DND-41 (cell line): ENCODE results near the gene TYW1B.
"Not testable (repeated sequence)": the region's sequence is repeated elsewhere in the genome, so short reads cannot be mapped to it uniquely, and the experiment has no call there.

Experiments
- CTCF ChIP-seq: IDR thresholded peaks from 2 replicates; pipeline ENCODE4 v1.5.1; 2012; ENCODE audit warnings: borderline replicate concordance, low read length, moderate library complexity, mild to moderate bottlenecking; ENCODE audit not compliant: poor library complexity, severe bottlenecking; ENCODE audit errors: extremely low read depth
- EZH2 ChIP-seq: IDR thresholded peaks from 3 replicates; pipeline ENCODE4 v1.6.1; 2012; ENCODE audit warnings: borderline replicate concordance, low read depth, mild to moderate bottlenecking, moderate library complexity, low read length, inconsistent platforms; ENCODE audit not compliant: severe bottlenecking

- TF ChIP-seq CTCF, EZH2: not testable (repeated sequence)
Observed at GRCh38 chr7:72816370-72817157, 11.4 kb downstream of the TYW1B start.
